Osteoblast (primary cell): ENCODE data around the gene PLPP1. TPM values are rescaled to one million over a fixed set of nuclear protein-coding genes. Genes with fewer than 3 reads are reported as not detected.

ENCODE experiments used
- DNase-seq: peaks from one replicate; pipeline ENCODE4 v3.0.0; 2011; ENCODE audit warnings: low spot score, mixed read lengths; ENCODE audit not compliant: insufficient read length; ENCODE audit errors: missing footprints
- H2AFZ ChIP-seq: 2 replicates; pipeline ENCODE4 v1.6.0; 2011; ENCODE audit warnings: mild to moderate bottlenecking, low read length
- H3K27ac ChIP-seq: 2 replicates; pipeline ENCODE4 v1.5.1; 2011; ENCODE audit warnings: mild to moderate bottlenecking, low read depth, low read length, moderate library complexity
- H3K27me3 ChIP-seq: 2 replicates; pipeline ENCODE4 v1.6.0; 2012; ENCODE audit warnings: mild to moderate bottlenecking, control low read depth, inconsistent platforms, low read length, moderate library complexity; ENCODE audit not compliant: insufficient read depth
- H3K36me3 ChIP-seq: 2 replicates; pipeline ENCODE4 v1.5.1; 2011; ENCODE audit warnings: mild to moderate bottlenecking, low read length, control low read depth, moderate library complexity; ENCODE audit not compliant: insufficient read depth
- H3K4me1 ChIP-seq: 2 replicates; pipeline ENCODE4 v1.5.1; 2011; ENCODE audit warnings: mild to moderate bottlenecking, low read length, control low read depth, moderate library complexity; ENCODE audit not compliant: insufficient read depth
- H3K4me2 ChIP-seq: 2 replicates; pipeline ENCODE4 v1.6.0; 2011; ENCODE audit warnings: mild to moderate bottlenecking, low read length; ENCODE audit not compliant: insufficient read depth
- H3K4me3 ChIP-seq: fragments of 200-600 bp; sonication (generic); 3 replicates; pipeline ENCODE4 v1.5.1; 2012; ENCODE audit warnings: mild to moderate bottlenecking, low read length, inconsistent platforms; ENCODE audit not compliant: insufficient read depth
- H3K79me2 ChIP-seq: 2 replicates; pipeline ENCODE4 v1.6.0; 2012; ENCODE audit warnings: mild to moderate bottlenecking, low read length, control low read depth, inconsistent platforms; ENCODE audit not compliant: insufficient read depth
- H3K9me3 ChIP-seq: 2 replicates; pipeline ENCODE4 v1.5.1; 2011; ENCODE audit warnings: low read depth, low read length, control low read depth
- H4K20me1 ChIP-seq: 2 replicates; pipeline ENCODE4 v1.6.0; 2012; ENCODE audit warnings: mild to moderate bottlenecking, low read length, control low read depth; ENCODE audit not compliant: insufficient read depth
- total RNA-seq: library from RNA; depleted of rRNA; stranded (reverse); fragments of >200 nt; gene quantifications from 2 replicates; pipeline ENCODE4 v1.2.3, GENCODE V29; 2012
- TF ChIP-seq, protein P1 (sequence below): IDR thresholded peaks from 2 replicates; pipeline ENCODE4 v1.5.1; 2011; ENCODE audit warnings: mild to moderate bottlenecking, low read depth, low read length, moderate library complexity; ENCODE audit errors: extremely low read depth

Gene PLPP1
- total RNA-seq, 1 donor = 69.8 TPM

DNA sequence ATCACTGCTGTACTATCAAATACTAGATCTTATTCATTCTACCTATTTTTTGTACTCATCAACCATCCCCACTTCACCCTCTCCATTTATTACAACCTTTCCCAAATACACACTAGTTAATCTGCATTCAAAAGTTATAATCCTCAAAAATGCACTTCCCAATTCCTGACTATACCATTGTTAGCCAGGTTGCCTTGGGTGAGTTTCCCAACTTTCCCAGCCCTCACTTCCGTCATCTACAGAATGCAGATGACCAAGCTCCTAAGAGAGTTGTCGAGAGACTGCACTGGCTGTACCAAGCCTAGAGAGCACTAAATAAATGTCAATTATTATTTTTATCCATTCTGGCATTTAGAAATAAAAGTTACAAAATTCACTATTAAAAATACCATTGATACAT, 11.5 kb downstream of the PLPP1 start:
- TF ChIP-seq, protein P1, sequence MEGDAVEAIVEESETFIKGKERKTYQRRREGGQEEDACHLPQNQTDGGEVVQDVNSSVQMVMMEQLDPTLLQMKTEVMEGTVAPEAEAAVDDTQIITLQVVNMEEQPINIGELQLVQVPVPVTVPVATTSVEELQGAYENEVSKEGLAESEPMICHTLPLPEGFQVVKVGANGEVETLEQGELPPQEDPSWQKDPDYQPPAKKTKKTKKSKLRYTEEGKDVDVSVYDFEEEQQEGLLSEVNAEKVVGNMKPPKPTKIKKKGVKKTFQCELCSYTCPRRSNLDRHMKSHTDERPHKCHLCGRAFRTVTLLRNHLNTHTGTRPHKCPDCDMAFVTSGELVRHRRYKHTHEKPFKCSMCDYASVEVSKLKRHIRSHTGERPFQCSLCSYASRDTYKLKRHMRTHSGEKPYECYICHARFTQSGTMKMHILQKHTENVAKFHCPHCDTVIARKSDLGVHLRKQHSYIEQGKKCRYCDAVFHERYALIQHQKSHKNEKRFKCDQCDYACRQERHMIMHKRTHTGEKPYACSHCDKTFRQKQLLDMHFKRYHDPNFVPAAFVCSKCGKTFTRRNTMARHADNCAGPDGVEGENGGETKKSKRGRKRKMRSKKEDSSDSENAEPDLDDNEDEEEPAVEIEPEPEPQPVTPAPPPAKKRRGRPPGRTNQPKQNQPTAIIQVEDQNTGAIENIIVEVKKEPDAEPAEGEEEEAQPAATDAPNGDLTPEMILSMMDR = no peak
- Histone ChIP-seq H3K79me2 (peaks cover 17% of the 10 kb centered on the region), H3K9me3 (no peaks in the 10 kb centered on the region), H4K20me1 (no peaks in the 10 kb centered on the region), H3K4me2 (no peak overlapping the region), H3K4me1 (no peaks in the 10 kb centered on the region), H3K4me3 (no peak overlapping the region), H2AFZ (no peak overlapping the region), H3K27me3 (no peaks in the 10 kb centered on the region), H3K36me3 (no peaks in the 10 kb centered on the region), H3K27ac (no peak overlapping the region)
- DNase-seq = no peak

- DNase-seq = no peak
- H3K79me2 ChIP-seq = peaks cover 16% of the 10 kb centered on the region
Observed at GRCh38 chr5:55521881-55522280, 12.9 kb downstream of the PLPP1 start.

GRCh38 chr5:55520117-55520839, 14.5 kb downstream of the PLPP1 start:
- H2AFZ ChIP-seq = no peak overlapping the region
- H4K20me1 ChIP-seq = peaks cover 4% of the 10 kb centered on the region
- no peaks in the 10 kb centered on the region for H3K36me3 ChIP-seq
- peaks cover 14% of the 10 kb centered on the region for H3K79me2 ChIP-seq
- no peak overlapping the region for H3K27ac ChIP-seq
- H3K4me3 ChIP-seq = no peak overlapping the region
- DNase-seq = peak; percentile 52
- no peaks in the 10 kb centered on the region for H3K4me1 ChIP-seq
- H3K9me3 ChIP-seq = no peaks in the 10 kb centered on the region
- no peaks in the 10 kb centered on the region for H3K27me3 ChIP-seq
- TF ChIP-seq, protein P1 = no peak
- H3K4me2 ChIP-seq = no peak overlapping the region

More at GRCh38 chr5:55521881-55522280, 12.9 kb downstream of the PLPP1 start:
- Histone ChIP-seq H3K4me3 (no peak overlapping the region), H3K4me1 (no peaks in the 10 kb centered on the region), H4K20me1 (peaks cover 4% of the 10 kb centered on the region), H2AFZ (no peak overlapping the region), H3K27me3 (no peaks in the 10 kb centered on the region), H3K27ac (no peak overlapping the region), H3K36me3 (no peaks in the 10 kb centered on the region), H3K9me3 (no peaks in the 10 kb centered on the region), H3K4me2 (no peak overlapping the region)
- TF ChIP-seq, protein P1 = no peak

GRCh38 chr5:55518831-55519390, 15.9 kb downstream of the PLPP1 start:
- Histone ChIP-seq H3K9me3 (no peaks in the 10 kb centered on the region), H3K79me2 (peaks cover 16% of the 10 kb centered on the region), H2AFZ (no peak overlapping the region), H3K4me3 (no peak overlapping the region), H3K4me1 (no peaks in the 10 kb centered on the region), H3K27ac (no peak overlapping the region), H3K36me3 (no peaks in the 10 kb centered on the region), H3K27me3 (no peaks in the 10 kb centered on the region), H4K20me1 (peaks cover 4% of the 10 kb centered on the region), H3K4me2 (no peak overlapping the region)
- TF ChIP-seq, protein P1 = no peak
- peak; percentile 46 for DNase-seq
